Peyer's patch (tissue), 4 donors: ENCODE data around the gene PLXNA4. TPM values are rescaled to one million over a fixed set of nuclear protein-coding genes. Genes with fewer than 3 reads are reported as not detected.

Source experiments
- DNase-seq, 3 donors: peaks; one replicate each; pipeline ENCODE4 v3.0.0-alpha.2; 2017 to 2019
- H3K27ac ChIP-seq, 4 donors: fragments of 200-600 bp; sonication (generic); one replicate each; pipeline ENCODE4 v1.5.1; 2016 to 2019
- H3K27me3 ChIP-seq, 2 donors: fragments of 200-600 bp; sonication (generic); one replicate each; pipeline ENCODE4 v1.5.1; 2019
- H3K36me3 ChIP-seq, 3 donors: fragments of 200-600 bp; sonication (generic); one replicate each; pipeline ENCODE4 v1.5.1; 2016 to 2019
- H3K4me1 ChIP-seq, 4 donors: fragments of 200-600 bp; sonication (generic); one replicate each; pipeline ENCODE4 v1.5.1; 2016 to 2019
- H3K4me3 ChIP-seq, 4 donors: fragments of 200-600 bp; sonication (generic); 1 replicate in 3 of 4; 2 replicates in 1 of 4; pipeline ENCODE4 v1.5.1; 2016 to 2019; ENCODE audit warnings: mild to moderate bottlenecking in 1 of 4
- H3K9me3 ChIP-seq, 4 donors: fragments of 200-600 bp; sonication (generic); one replicate each; pipeline ENCODE4 v1.5.1; 2016 to 2019; ENCODE audit warnings: mild to moderate bottlenecking in 1 of 4
- CTCF ChIP-seq, 6 experiments: fragments of 450-650 bp in 4 of 6; fragments of 200-600 bp in 2 of 6; sonication (generic) in 1 of 6; IDR thresholded peaks; one replicate each; pipeline ENCODE4 v1.5.1; 2017 to 2019; ENCODE audit warnings: antibody characterized with exemption in 6 of 6, mild to moderate bottlenecking in 3 of 6, moderate library complexity in 1 of 6
- POLR2A ChIP-seq, 2 donors: fragments of 450-650 bp; IDR thresholded peaks; one replicate each; pipeline ENCODE4 v1.5.1; 2017; ENCODE audit warnings: antibody characterized with exemption in 2 of 2, mild to moderate bottlenecking in 2 of 2, moderate library complexity in 2 of 2
- total RNA-seq, 4 donors: library from RNA; depleted of rRNA; stranded (reverse); fragments of >200 nt; gene quantifications; one replicate each; pipeline ENCODE4 v1.1.0, GENCODE V29; 2016

Gene PLXNA4
- total RNA-seq, 4 donors from 2014 or later: 1.4 to 3.8 (median 3.0) TPM

GRCh38 chr7:132406039-132406438 lies 170.2 kb downstream of the PLXNA4 start:
- Histone ChIP-seq H3K4me1 (no peaks in the 10 kb centered on the region), H3K27me3 (no peaks in the 10 kb centered on the region), H3K9me3 (no peaks in the 10 kb centered on the region), H3K27ac (no peak overlapping the region), H3K4me3 (no peak overlapping the region), H3K36me3 (no peaks in the 10 kb centered on the region)
- TF ChIP-seq CTCF (IDR thresholded peaks at IDR 0.05) (no peak), POLR2A (IDR thresholded peaks at IDR 0.05) (no peak)
- no peak for DNase-seq

GRCh38 chr7:132404261-132404660 lies 172.0 kb downstream of the PLXNA4 start:
- no peaks in the 10 kb centered on the region for H3K4me1 ChIP-seq
- no peak overlapping the region for H3K27ac ChIP-seq
- TF ChIP-seq CTCF (IDR thresholded peaks at IDR 0.05) (no peak), POLR2A (IDR thresholded peaks at IDR 0.05) (no peak)
- no peaks in the 10 kb centered on the region for H3K36me3 ChIP-seq
- no peaks in the 10 kb centered on the region for H3K27me3 ChIP-seq
- H3K4me3 ChIP-seq: no peak overlapping the region
- DNase-seq: no peak
- no peaks in the 10 kb centered on the region for H3K9me3 ChIP-seq

- H3K36me3 ChIP-seq: no peaks in the 10 kb centered on the region
- H3K4me1 ChIP-seq: no peaks in the 10 kb centered on the region
- no peaks in the 10 kb centered on the region for H3K9me3 ChIP-seq
- no peaks in the 10 kb centered on the region for H3K27me3 ChIP-seq
- DNase-seq: no peak
- TF ChIP-seq POLR2A (IDR thresholded peaks at IDR 0.05) (no peak), CTCF (IDR thresholded peaks at IDR 0.05) (no peak)
- no peak overlapping the region for H3K27ac ChIP-seq
- no peak overlapping the region for H3K4me3 ChIP-seq
Measured at GRCh38 chr7:132403465-132404110, 172.7 kb downstream of the PLXNA4 start.

GRCh38 chr7:132402751-132403245 lies 173.5 kb downstream of the PLXNA4 start:
- Histone ChIP-seq H3K9me3 (no peaks in the 10 kb centered on the region), H3K4me1 (no peaks in the 10 kb centered on the region), H3K27me3 (no peaks in the 10 kb centered on the region), H3K36me3 (no peaks in the 10 kb centered on the region), H3K4me3 (no peak overlapping the region), H3K27ac (peak overlapping the region in 1 of 4 donors; percentile 28)
- no peak for DNase-seq
- TF ChIP-seq CTCF (IDR thresholded peaks at IDR 0.05): no peak
- no peak for TF ChIP-seq POLR2A (IDR thresholded peaks at IDR 0.05)

GRCh38 chr7:132402096-132402495 lies 174.2 kb downstream of the PLXNA4 start:
- Histone ChIP-seq H3K9me3 (no peaks in the 10 kb centered on the region), H3K36me3 (no peaks in the 10 kb centered on the region), H3K27ac (no peak overlapping the region), H3K27me3 (no peaks in the 10 kb centered on the region), H3K4me1 (no peaks in the 10 kb centered on the region), H3K4me3 (no peak overlapping the region)
- TF ChIP-seq CTCF (IDR thresholded peaks at IDR 0.05): no peak
- no peak for TF ChIP-seq POLR2A (IDR thresholded peaks at IDR 0.05)
- DNase-seq: no peak
